NCI-H2107 treated with DMSO at 0.1 percent for 48 hours (cell line): Measurements from ENCODE around the gene PRR15L.
"Not testable (repeated sequence)": the region's sequence is repeated elsewhere in the genome, so short reads cannot be mapped to it uniquely, and the experiment has no call there.

Experiments used
- DNase-seq: peaks from one replicate; lab custom pipeline; 2025; ENCODE audit not compliant: unreplicated experiment; lab: John Stamatoyannopoulos, UW

The PRR15L gene

DNA sequence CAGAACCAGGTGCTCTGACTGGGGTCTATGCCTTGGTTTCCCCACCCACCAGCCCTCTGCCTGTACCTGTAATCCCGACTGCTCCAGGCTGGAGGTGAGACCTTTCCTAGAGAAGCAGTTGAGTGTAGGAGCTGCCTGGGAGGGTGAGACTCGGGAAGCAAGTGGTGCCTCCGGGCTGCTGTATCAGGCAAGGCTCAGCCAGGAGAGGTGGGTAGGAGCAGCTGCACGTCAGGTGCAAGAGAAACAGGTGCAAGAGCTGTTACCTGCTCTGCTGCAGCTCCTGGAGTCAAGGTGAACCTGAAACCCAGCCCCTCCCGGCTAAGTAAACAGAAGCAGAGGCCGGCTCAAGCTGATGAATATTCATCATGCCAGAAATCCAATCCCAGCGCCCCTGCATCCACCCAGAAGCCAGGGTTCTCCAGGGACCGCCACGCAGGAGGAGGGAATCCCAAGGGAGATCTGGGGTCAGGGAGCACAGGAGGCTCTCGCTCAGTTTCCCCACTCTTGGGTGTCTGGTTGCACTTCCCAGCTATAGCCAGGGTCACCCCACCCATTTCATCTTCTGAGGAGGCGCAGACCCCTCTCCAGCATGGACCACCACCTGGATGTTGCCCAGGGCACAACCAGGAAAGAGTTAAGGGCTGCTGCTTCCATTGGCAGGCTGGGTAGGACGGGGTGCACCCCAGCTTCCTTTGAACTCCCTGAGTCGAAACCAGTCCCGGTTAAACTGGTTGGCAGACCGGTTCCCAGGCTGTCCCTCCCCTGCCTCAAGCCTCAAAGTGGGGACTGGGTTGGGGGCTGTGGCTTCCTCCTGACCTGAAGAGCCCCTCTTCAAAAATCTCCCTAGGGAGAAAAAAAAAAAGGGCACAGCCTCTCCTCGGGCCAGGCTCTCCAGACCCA lies at the start of gene PRR15L:
Gene PRR15L (minus strand): TSS at position 293 of the 900 bp plus-strand sequence. CDS start 4,649 bp downstream, outside the sequence.
- DNase-seq = peak; percentile 94

DNA sequence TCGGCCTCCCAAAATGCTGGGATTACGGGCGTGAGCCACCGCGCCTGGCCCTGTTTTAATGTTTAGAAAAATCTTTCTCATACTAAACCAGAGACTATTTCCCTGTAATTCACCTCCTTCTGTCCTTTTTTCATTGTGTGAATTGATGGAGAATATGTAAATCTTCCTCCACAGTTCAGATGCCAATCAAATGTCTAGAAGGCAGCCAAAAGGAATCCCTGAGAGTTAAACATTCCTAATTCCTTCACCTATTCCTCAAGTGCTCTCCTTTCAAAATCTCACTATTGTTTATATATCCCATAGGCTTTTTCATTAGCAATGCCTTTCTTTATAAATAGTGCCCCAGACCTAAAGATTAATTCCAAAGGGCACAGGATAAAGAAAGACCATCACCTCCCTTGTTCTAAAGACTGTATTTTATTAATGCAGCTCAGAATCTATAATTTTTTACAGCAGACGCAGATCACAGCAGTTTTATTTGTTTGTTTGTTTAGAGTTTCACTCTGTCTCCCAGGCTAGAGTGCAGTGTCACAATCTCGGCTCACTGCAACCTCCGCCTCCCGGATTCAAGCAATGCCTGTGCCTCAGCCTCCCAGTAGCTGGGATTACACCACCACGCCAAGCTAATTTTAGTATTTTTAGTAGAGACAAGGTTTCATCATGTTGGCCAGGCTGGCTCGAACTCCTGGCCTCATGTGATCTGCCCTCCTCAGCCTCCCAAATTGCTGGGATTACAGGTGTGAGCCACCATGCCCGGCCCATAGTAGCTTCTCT lies 49.4 kb upstream of the PRR15L start:
- no peak for DNase-seq

GRCh38 chr17:48004983-48005382 lies 47.3 kb upstream of the PRR15L start:
- DNase-seq = no peak

- peak; percentile 60 for DNase-seq
Observed at GRCh38 chr17:48003417-48004151, 45.9 kb upstream of the PRR15L start.

DNA sequence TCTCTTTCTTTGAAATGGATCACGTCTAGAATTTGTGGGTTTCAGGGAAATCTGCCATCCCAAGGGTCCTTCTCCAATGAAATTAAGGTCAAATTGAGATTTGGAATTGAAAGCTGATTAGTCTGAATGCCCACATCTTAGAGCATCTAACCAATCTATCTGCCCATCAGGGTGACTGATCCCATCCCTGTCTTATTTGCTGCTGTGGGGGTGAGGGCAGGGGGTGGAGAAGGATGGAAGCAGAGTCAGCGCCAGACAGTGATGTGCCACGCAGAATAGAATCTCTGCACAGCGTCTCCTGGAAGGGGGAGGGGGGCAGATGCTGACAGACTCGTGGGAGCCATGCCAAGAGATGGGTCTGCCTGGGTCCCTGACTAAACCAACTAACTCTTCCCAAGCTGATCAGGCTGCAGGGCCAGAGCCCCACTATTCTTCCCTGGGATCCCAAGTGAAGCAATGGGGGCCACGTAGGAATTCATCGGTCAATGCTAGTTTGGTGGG lies 45.3 kb upstream of the PRR15L start:
- DNase-seq = no peak

- peak; percentile 62 for DNase-seq
Observed at GRCh38 chr17:48002266-48002915, 44.7 kb upstream of the PRR15L start.

- not testable (repeated sequence) for DNase-seq
Observed at GRCh38 chr17:48001657-48002056, 44.0 kb upstream of the PRR15L start.

DNA sequence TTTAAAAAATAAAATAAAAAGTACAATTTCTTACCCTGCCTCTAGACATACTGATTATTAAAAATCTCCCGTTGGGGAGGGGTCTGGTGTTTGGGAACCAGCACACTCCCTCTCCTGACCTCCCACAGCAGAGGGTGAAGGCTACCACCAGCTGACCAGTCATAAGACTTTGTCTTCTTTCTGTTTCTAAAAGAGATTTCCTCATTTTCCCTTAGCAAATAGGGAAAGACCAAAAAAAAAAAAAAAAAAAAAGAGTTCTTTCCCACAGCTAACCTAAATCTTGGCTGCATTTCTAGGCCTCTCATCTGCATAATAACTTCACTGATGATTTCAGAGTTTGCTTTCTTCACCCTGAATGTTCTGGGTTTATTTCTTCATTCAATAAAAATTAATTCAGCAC lies 43.5 kb upstream of the PRR15L start:
- DNase-seq = no peak

GRCh38 chr17:47999582-47999981 lies 41.9 kb upstream of the PRR15L start:
- no peak for DNase-seq

DNA sequence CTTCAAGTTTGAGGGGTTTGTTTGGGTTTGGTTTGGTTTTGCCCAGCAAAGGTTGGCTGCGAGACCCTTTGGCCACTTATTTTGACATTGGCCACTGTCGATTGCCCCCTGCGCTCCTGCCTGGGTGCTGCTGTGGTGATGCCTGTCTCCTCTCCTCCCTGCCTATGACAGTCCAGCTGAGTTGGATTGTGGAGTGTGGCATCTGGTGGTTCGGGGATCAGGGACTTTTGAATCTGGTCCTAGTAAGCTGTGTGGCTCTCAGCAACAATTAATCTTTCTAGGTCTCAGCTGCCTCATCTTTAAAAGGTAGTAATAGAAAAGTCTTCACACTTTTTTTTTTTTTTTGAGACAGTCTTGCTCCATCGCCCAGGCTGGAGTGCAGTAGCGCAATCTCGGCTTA lies 40.4 kb upstream of the PRR15L start:
- DNase-seq = no peak

GRCh38 chr17:47997586-47997985 lies 39.9 kb upstream of the PRR15L start:
- DNase-seq = no peak

DNA sequence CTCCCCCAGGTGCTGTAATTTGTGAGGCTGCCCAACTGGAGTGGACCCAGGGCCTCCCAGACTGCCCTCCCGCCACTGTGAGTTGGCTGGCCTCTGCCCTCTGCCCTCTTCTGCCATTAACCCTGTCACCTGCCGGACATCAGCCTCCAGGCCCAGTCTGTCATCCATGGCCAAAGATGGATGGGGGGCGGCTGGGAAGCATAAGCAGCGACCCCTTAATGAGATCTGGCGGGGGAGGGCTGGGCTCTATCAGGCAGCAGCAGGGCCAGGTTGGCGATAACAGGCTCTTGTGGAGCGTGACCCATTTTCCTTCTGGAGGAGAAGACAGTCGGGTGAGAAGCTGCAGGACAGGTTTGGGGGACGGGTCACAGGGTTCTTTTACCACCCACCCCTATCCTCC lies 38.5 kb upstream of the PRR15L start:
- DNase-seq = no peak

DNA sequence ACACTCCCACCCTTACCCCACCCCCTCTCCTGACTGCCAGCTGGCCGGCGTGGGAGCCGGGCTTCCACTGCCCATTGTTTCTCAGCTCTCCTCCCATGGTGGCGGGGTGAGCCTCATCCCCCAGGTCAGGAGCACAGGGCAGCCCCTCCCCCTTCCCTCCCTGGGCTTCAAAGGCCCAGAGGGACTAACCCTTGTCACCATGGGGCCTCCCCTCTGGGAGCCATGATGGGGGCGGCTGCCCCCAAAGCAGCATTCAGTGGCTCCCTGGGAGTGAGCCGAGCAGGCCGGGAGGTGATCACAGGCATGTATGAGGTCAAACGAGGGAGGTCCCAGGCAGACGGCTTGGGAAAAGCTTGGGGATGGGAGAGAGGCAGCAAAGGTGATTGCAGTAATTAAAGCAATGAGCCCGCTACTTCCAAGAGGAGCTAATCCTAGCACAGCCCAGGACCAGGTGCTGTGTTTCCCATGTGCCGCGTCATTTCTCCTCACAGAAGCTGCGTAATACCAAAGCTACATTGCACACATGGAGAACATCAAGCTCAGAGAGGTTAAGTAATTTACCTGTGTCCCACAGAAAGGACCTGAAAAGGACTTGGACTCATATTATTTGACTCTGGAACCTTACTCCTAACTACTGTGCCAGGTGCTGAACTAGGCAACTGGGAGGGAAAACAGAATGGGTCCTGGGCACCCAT lies 37.7 kb upstream of the PRR15L start:
- DNase-seq = no peak

- DNase-seq = no peak
Observed at GRCh38 chr17:47994724-47995123, 37.0 kb upstream of the PRR15L start.

DNA sequence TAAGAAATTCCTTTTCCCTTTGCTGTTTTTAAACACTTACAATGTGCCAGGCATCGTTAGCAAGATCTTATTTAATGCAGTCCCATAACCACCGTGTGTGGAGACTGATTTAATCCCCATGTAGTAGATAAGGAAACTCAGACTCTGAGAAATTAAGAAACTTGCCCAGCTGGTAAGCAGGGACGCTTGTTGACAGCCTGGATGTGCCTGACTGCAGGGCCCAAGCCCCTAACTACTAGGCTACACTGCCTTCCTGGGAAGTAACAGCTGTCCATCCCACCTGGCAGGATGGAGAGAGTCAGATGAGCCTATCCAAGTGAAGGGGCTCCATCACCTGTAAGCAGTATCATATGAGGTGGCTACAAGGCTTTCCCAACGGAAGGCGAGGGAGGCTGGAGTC lies 36.3 kb upstream of the PRR15L start:
- DNase-seq = no peak

DNA sequence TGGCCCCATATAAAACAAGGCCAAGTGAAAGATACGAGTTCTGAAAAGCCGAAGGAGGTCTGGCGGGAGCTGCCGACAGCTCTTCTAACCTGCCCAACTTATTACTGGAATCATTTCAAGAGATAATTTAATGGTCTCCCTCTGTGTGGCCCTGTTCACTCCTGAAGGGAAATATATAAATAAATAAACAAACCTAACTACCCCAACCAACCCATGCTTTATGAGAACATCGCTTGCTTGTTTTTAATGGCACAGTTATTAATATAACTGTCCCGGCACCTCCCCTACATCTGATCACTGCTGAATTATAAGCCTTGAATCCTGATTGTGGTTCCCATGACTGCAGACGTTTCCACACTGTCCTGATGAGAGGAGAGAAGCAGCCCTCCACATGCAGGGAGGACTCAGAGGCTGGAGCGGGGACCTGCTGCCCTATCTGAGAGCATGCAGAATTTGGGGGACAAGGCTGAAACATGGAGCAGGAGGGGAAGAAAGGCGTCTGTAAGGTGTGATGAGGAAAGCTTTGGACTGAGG lies 35.4 kb upstream of the PRR15L start:
- no peak for DNase-seq

DNA sequence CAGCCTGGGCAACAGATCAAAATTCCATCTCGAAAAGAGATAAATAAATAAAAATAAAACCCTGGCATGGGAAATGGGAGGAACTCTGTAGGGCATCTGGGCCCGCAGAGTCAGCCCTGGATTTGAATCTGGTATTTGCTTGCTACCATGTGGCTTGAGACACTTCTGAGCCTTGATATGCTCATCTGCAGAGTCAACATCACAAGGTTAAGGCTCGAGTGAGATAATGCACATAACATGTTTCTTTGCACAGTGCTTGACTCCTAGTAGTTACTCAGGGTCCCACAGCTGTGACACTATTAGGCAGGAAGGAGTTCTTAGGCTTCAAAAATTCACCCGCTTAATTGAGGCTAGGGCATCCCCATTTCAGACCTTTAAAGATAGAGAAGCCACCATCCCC lies 34.5 kb upstream of the PRR15L start:
- DNase-seq = no peak

DNA sequence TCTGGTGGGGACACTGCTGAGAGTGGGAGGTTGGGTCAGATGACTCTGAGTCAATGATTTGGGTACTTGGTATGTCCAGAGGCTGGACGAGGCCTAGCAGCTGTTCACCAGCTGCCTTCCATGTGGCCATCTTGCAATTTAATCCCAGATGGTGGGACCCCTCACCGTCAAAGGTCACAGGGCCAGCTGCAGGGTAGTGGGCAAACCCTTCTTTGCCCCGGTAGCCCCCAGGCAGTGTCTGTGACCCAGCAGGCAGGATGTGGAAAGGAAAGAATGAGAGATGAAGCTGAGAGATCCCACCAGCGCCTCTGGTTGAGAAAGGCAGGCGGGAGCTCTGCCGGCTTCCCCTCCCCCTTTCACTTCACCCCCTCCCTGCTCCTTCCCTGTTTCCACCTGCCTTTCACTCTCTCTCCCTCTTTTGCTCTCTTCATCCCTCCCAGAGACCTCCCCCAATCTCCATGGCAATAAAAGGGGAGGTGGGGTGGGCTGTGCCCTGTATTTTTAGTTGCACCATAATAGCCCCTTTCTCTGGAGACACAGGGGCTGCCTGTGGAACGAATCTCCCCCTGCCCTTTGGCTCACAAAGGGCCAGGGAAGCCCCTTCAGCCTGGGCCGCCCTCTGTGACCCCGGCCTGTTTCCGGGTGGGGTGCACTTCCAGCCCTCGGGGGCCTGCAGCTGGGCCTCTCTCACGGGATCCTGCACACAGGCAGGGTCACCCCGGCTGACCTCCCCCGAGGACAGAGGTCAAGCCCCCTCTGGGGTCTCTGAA lies 33.5 kb upstream of the PRR15L start:
- no peak for DNase-seq

GRCh38 chr17:47989700-47990099 lies 32.0 kb upstream of the PRR15L start:
- no peak for DNase-seq
